Measurements from ENCODE around the gene DBI. TPM values are rescaled to one million over a fixed set of nuclear protein-coding genes. Genes with fewer than 3 reads are reported as not detected.
A peak's percentile ranks its signal among the peaks of the same experiment; 100 is the strongest.
"Not testable (repeated sequence)": the region's sequence is repeated elsewhere in the genome, so short reads cannot be mapped to it uniquely, and the experiment has no call there.

The DBI gene
- total RNA-seq, 1 experiment from 2014 or later, result 257 TPM

- DNase-seq (ENCODE audit: low spot score), result no peak
These were observed 1.3 kb upstream of the DBI start for GRCh38 chr2:119365436-119365835.

DNA sequence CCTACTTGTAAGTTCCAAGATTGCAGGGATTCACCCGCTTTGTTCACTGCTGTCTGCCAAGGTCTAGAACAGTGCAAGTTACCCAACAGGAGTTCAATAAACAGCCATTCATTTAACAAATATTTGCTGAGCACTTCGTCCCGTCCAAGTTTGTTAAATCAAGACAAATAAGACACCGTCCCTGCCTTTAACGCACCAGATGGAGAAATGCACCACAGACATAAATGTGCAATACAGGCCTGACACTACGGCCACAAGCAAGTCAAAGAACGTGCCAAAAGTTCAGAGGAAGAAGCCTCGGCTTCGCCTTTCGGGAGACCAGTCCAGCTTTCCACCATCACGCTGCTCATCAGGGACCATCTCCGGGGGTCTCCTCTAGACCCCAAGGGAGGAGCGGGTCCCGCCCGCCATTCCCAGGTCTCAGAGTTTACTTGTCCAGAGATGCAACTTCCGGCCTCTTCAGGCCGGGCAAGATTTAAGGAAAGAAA, 572 bp upstream of the DBI start:
- DNase-seq (ENCODE audit: low spot score), result no peak

DNA sequence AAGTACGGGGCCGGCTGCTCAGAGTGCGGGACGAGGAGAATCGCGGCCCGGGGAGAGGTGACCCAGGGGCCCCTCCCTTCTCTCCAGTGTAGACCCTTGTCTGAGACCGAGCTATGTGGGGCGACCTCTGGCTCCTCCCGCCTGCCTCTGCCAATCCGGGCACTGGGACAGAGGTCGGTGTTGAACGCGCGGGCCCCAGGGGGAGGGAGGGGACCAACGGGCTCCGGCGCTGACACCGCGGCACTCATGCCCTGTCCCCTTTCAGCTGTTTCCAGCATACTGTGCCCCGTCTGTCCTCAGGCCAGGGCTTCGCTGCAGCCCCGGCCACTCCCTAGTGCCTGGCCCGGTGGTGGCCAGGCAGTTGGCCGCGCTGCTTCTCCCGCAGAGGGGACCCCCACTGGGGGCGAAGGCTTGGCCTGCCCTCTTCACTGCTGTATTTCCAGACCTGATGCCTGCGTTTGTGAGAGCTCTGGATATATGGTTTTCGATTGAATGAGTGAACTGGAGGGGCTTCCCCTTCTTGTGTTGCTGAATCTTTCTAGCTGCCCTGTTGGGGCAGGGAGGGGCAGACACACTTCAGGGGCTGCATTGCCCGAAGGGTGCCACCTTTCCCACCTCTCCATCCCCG, 809 bp downstream of the DBI start:
- DNase-seq (ENCODE audit: low spot score), result peak; percentile 25

DNA sequence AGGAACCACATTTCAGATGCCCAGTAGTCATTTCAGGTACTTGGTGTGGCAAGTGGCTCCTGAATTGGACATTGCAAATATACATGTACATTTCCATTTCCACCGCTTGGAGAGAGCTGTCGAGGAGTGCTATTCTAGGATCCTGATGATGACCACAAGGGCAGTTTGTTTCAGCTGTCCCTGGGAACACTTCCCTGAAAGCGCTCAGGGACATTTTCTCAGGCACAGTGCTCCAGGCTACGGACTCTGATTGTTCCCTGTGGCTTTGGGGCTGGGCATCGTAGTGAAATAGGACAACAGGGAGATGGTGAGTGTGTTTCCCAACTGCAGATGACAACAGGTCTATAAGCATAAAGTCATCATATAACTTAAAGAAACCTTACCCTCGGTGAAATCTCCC, 3.1 kb downstream of the DBI start:
- no peak for DNase-seq (ENCODE audit: low spot score)

GRCh38 chr2:119371111-119371510, 4.3 kb downstream of the DBI start:
- no peak for DNase-seq (ENCODE audit: low spot score)

DNA sequence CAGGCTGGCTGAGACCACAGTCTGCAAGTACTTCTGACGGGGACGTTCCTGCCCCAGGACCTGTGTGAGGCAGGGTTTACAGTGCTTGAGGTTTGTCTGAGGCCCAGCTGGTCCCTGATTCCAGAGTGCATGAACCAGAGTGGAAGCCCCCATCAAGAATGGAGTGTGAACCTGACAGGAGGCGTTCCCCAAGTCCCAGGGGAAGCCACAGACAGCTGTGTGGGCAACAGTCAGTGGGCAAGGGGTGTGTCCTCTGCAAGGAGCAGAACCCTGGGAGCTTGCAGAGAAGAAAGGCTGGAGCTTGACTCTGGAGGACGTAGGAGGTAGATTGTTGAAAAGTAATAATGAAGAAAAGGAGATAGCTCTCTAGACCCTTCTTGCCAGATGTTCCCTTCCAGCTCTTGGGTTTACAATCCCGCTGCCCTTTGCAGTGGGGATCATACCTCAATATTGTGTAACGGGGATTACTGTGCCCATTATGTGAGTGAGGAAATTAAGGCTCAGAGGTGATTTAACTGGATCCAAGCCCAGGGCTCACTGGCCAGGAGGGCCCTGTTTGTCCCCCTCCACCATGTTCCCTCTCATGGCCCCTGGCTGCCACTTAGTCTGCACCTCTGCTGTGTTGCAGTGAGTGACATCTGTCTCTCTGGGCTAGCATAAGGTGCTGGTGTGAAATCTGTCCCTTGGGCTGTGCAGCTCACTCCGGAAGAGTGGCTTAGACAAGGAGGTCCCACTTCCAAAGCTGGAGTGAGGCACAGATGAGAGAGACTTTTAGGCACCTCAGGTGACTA, 6.2 kb downstream of the DBI start:
- no peak for DNase-seq (ENCODE audit: low spot score)

GRCh38 chr2:119373907-119374745, 7.3 kb downstream of the DBI start:
- not testable (repeated sequence) for DNase-seq (ENCODE audit: low spot score)

- DNase-seq (ENCODE audit: low spot score), result not testable (repeated sequence)
These were observed 9.6 kb downstream of the DBI start for GRCh38 chr2:119376406-119376805.

- no peak for DNase-seq (ENCODE audit: low spot score)
These were observed 10.0 kb downstream of the DBI start for GRCh38 chr2:119376810-119377209.

DNA sequence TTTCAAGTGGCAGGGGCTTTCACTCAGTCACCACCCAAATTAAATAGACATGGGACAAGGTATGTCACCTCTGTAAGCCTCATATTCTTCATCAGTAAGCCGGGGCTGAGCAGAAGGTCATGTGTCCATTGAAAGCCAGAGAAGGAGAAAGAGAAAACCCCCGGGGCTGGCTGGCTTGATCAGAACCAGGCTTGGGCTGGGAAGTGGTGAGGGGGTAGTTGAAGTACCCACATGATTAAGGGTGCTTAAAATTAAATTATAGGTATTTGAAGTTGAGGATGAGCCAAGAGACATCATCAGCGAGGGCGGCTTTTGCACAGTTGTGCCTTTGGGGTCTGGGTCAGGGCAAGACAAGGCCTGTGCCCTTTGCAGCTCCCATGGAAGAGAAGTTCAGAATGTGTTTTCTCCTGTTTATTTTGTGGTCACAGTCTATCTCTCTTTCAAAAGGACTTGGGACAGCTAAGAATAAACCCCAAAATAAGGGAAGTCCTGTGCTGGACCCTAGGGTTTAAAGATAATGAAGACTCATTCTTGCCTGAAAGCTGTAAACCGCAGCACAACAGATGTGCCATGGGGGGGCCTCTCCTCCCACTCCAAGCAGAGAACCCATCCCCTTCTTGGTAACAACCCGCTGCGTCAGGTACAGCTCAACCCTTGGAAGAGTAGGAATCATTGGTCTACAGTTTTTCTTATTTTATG, 10.7 kb downstream of the DBI start:
- no peak for DNase-seq (ENCODE audit: low spot score)

GRCh38 chr2:119377993-119378345, 11.2 kb downstream of the DBI start:
- DNase-seq (ENCODE audit: low spot score), result no peak

GRCh38 chr2:119378566-119378965, 11.8 kb downstream of the DBI start:
- no peak for DNase-seq (ENCODE audit: low spot score)

DNA sequence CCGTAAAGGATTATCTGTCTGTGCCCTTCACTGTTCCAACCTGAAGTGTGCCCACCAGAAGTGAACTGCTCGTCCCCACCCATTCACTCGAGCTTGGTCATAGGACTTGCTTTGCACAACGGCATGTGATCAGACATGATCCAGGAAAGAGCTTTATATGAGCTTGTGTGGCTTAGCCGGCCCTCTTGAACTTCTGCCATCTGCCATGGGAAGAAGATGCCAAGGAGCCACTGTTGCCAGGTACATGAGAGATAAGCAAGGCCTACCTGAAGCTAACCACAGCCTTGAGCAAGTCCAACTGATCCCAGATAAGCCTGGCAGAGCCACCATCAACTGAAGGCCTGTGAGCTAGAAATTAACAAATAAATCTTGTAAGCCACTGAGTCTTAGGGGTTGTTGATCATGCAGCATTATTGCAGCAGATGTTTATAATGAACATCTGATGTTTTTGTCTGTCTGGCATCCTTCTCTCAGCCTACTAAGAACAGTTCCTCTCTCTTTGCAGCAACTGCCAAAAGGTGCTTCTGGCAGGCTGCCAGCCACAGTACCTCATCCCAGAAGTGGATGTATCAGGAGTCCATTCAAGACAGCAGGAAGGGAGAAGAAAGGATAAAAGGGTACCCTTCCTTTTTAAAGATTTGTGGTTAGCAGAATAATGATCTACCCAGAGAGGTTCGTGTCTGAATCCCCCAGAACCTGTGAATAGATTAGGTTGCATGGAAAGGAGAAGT, 16.8 kb downstream of the DBI start:
- DNase-seq (ENCODE audit: low spot score), result no peak

GRCh38 chr2:119384971-119385370, 18.2 kb downstream of the DBI start:
- DNase-seq (ENCODE audit: low spot score), result no peak

GRCh38 chr2:119385466-119385865, 18.7 kb downstream of the DBI start:
- DNase-seq (ENCODE audit: low spot score), result no peak

GRCh38 chr2:119387381-119388129, 20.8 kb downstream of the DBI start:
- peak; percentile 30 for DNase-seq (ENCODE audit: low spot score)

DNA sequence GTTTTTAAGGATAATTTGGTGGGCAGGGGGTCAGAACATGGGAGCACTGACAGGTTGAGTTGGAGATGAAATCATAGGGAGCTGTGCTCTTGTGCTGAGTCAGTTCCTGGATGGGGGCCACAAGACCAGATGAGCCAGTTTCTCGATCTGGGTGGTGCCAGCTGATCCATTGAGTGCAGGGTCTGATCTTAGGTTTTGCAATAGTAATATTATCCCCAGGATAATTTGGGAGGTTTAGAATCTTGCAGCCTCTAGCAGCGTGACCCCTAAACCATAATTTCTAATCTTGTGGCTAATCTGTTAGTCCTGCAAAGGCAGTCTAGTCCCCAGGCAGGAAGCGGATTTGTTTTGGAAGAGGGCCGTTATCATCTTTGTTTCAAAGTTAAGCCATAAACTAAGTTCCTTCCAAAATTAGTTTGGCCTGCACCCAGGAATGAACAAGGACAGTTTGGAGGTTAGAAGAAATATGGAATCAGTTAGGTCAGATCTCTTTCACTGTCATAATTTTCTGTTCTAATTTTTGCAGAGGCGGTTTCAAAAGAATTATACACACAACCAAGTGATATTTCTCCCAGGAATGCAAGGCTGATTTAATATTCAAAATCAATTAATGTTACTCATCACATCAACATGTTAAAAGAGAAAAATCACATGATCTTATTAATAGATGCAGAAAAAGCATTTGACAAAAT, 23.0 kb downstream of the DBI start:
- DNase-seq (ENCODE audit: low spot score), result peak; percentile 52

GRCh38 chr2:119393971-119394748, 27.4 kb downstream of the DBI start:
- DNase-seq (ENCODE audit: low spot score), result no peak

DNA sequence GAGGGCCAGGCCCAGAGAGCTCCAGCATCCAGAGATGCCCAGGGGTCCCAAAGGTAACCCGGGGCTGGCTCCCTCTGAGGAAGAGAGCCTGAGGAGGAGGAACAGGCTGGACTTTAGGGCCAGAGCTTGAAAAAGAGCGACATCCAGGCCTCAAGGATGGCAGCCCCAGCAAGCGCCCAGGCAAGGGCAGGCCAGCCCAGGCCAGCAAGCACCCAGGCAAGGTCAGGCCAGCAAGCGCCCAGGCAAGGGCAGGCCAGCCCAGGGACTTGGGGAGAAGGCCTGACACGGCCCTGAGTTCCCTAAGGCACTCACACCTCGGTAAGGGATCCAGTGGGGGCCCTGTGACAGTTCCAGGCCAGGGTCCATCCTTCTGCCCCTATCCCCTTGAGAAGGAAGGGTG, 30.4 kb downstream of the DBI start:
- no peak for DNase-seq (ENCODE audit: low spot score)

Data from A172 (cell line).